Neural crest cell (in vitro differentiated cells): ENCODE measurements around the gene PPP2R3A. TPM values are rescaled to one million over a fixed set of nuclear protein-coding genes. Genes with fewer than 3 reads are reported as not detected.

Source experiments
- DNase-seq: peaks from one replicate; pipeline ENCODE4 v3.0.0; 2021; ENCODE audit warnings: low read depth, mixed read lengths, low spot score
- H3K27ac Mint-ChIP-seq: one replicate; pipeline ENCODE4 v1.8.0; 2021; ENCODE audit warnings: mild to moderate bottlenecking, mixed read lengths; ENCODE audit not compliant: unreplicated experiment
- H3K27me3 Mint-ChIP-seq: 2 replicates; pipeline ENCODE4 v1.8.0; 2021; ENCODE audit warnings: low read depth, mild to moderate bottlenecking, mixed read lengths
- H3K36me3 Mint-ChIP-seq: 2 replicates; pipeline ENCODE4 v1.8.0; 2021; ENCODE audit warnings: low read depth, mild to moderate bottlenecking, mixed read lengths
- H3K4me1 Mint-ChIP-seq: 2 replicates; pipeline ENCODE4 v1.8.0; 2021; ENCODE audit warnings: mixed read lengths
- H3K4me3 Mint-ChIP-seq: one replicate; pipeline ENCODE4 v1.8.0; 2021; ENCODE audit warnings: mild to moderate bottlenecking, mixed read lengths
- H3K9me3 Mint-ChIP-seq: 2 replicates; pipeline ENCODE4 v1.8.0; 2021; ENCODE audit warnings: mixed read lengths
- CTCF ChIP-seq: fragments of 200-600 bp; sonication (generic); conservative IDR thresholded peaks from 2 replicates; pipeline ENCODE4 v1.5.0; 2021; ENCODE audit warnings: antibody characterized with exemption, mild to moderate bottlenecking
- long read RNA-seq: library from polyadenylated mRNA; unstranded; transcript quantifications from one replicate; pipeline ENCODE4 v2.0.0, GENCODE V29; 2020
- total RNA-seq: library from RNA; stranded (reverse); gene quantifications from 2 replicates; pipeline ENCODE4 v1.2.1, GENCODE V29; 2021

Gene PPP2R3A
- total RNA-seq: 16.4 and 17.1 TPM in 2 replicates
- long read RNA-seq, full-length matches to known transcripts: 5 of 23 reads
- long read RNA-seq, partial matches to known transcripts: 16 of 23 reads
- long read RNA-seq, other reads (novel, unspliced or antisense): 2 of 23 reads

DNA sequence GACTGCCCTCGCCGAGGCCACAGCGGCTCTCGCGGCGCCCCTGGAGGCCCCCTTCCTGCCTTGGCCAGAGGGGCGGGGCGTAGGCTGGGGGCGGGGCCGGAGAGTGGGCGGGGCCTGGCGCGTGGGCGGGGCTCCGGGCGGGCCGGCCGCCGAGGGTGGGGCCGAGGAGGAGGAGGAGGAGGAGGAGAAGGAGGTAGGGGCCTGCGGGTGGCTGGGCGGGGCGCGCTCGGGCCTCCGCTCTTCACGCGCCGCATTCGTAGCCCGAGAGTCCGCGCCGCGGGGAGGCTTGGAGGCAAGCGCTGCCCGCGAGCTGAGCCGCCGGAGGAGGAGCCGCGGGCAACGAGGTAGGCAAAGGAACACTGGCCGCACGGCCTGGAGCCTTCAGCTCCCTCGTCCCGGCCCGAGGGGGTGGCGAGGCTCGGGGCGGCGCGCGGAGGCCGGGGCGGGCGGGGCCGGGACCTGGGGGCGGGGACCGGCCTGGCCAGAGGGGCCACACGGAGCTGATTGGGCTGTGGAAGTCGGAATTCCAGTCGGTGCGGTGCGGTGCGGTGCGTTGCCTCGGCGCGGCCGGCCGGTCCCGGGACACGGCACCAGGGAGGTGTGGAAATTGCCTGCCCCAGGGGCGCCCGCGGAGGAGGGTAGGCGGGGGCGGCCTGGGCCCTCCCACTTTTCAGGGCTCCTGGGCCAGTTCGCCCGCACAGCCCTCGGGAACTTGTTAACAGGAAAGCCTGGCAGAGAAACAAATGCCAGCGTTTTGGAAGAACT, at the start of gene PPP2R3A:
Gene PPP2R3A, plus strand, starts transcription at position 223 of the 765 bp plus-strand sequence. CDS start 35,771 bp downstream, outside the sequence.
- no peaks in the 10 kb centered on the region for H3K27me3 Mint-ChIP-seq
- H3K36me3 Mint-ChIP-seq: peaks cover 6% of the 10 kb centered on the region
- peak; percentile 84 for DNase-seq
- H3K4me1 Mint-ChIP-seq: peaks cover 33% of the 10 kb centered on the region
- peaks cover 13% of the 10 kb centered on the region for H3K9me3 Mint-ChIP-seq
- TF ChIP-seq CTCF: no peak
- peak within 1 kb of the TSS; percentile 85 for H3K27ac Mint-ChIP-seq
- H3K4me3 Mint-ChIP-seq: peak within 1 kb of the TSS; percentile 92

GRCh38 chr3:135916310-135916709, 49.2 kb upstream of the PPP2R3A start:
- DNase-seq: no peak
- Mint-ChIP-seq H3K4me3 (no peak overlapping the region), H3K27ac (no peak overlapping the region), H3K9me3 (no peaks in the 10 kb centered on the region), H3K36me3 (no peaks in the 10 kb centered on the region), H3K27me3 (no peaks in the 10 kb centered on the region), H3K4me1 (peaks cover under 1% of the 10 kb centered on the region)
- no peak for TF ChIP-seq CTCF

DNA sequence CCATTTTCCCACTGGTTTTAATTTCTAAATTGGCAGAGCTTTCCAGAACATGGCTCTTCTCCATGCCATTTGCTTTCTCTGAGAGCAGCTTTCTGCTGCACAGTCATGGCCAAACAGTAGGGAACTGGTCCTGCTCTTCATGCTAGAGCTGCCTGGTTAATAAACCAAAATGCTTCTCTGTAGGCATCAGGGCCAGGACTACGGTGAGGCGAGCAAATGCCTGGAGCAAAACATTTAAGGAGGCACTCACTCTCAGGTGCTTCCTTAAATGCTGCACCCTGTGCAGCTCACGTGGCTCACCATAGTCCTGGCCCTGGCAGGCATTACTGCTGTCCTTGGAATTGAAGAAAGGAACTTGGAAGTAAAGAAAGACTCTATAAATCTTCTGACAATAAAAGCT, 48.5 kb upstream of the PPP2R3A start:
- Mint-ChIP-seq H3K27me3 (no peaks in the 10 kb centered on the region), H3K4me1 (no peaks in the 10 kb centered on the region), H3K4me3 (no peak overlapping the region), H3K36me3 (no peaks in the 10 kb centered on the region), H3K9me3 (no peaks in the 10 kb centered on the region), H3K27ac (no peak overlapping the region)
- no peak for TF ChIP-seq CTCF
- DNase-seq: no peak

DNA sequence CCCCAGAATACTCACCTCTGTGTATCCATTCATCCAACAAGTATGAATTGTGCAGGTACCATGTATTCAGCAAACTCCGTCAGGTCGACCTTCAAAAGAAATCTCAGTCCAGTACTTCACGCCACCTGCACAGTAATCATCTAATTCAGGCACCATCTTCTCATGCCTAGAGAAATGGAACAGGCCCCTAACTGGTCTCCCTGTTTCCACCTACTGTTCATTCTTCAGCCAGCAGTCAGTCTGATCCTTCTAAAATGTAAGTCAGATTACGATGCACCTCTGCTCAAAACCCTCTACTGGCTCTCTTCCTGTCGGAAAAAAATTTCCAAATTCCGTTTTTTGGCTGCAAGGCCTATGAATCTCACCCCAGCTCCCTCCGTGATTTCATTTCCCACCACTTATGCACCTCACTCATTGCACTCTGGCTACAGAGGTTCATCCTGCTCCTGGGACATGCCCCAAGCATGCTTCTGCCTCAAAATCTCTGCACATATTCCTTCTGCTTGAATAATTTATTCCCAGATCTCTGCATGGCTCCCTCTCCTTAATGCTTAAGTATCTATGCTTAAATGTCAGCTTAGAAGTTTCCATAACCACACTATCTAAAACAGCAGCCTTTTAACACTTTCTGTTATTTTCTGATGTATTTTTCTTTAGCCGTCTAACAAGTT, 47.5 kb upstream of the PPP2R3A start:
- H3K4me1 Mint-ChIP-seq: no peaks in the 10 kb centered on the region
- no peak for DNase-seq
- H3K36me3 Mint-ChIP-seq: no peaks in the 10 kb centered on the region
- no peaks in the 10 kb centered on the region for H3K9me3 Mint-ChIP-seq
- no peak overlapping the region for H3K4me3 Mint-ChIP-seq
- H3K27ac Mint-ChIP-seq: no peak overlapping the region
- H3K27me3 Mint-ChIP-seq: no peaks in the 10 kb centered on the region
- no peak for TF ChIP-seq CTCF

- TF ChIP-seq CTCF: peak; percentile 64
- no peak overlapping the region for H3K4me3 Mint-ChIP-seq
- H3K27ac Mint-ChIP-seq: no peak overlapping the region
- no peak for DNase-seq
- H3K4me1 Mint-ChIP-seq: no peaks in the 10 kb centered on the region
- H3K9me3 Mint-ChIP-seq: no peaks in the 10 kb centered on the region
- H3K36me3 Mint-ChIP-seq: no peaks in the 10 kb centered on the region
- H3K27me3 Mint-ChIP-seq: no peaks in the 10 kb centered on the region
These were observed 46.9 kb upstream of the PPP2R3A start for GRCh38 chr3:135918600-135918999.
